ENCODE measurements around the gene P3H3.

DNA sequence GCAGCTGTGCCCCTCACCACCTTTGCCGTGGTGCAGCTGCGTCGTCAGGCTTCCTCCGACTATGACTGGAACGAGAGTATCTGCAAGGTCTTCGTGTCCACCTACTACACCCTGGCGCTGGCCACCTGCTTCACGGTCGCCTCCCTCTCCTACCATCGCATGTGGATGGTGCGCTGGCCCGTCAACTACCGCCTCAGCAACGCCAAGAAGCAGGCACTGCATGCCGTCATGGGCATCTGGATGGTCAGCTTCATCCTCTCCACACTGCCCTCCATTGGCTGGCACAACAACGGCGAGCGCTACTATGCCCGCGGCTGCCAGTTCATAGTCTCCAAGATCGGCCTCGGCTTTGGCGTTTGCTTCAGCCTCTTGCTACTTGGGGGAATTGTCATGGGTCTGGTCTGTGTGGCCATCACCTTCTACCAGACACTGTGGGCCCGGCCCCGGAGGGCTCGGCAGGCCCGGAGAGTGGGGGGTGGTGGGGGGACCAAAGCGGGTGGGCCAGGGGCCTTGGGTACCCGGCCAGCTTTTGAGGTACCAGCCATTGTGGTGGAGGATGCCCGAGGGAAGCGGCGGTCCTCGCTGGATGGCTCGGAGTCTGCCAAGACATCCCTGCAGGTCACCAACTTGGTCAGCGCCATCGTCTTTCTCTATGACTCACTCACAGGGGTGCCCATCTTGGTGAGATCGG lies 4.0 kb upstream of the P3H3 start:
- TF ChIP-seq, protein P1, sequence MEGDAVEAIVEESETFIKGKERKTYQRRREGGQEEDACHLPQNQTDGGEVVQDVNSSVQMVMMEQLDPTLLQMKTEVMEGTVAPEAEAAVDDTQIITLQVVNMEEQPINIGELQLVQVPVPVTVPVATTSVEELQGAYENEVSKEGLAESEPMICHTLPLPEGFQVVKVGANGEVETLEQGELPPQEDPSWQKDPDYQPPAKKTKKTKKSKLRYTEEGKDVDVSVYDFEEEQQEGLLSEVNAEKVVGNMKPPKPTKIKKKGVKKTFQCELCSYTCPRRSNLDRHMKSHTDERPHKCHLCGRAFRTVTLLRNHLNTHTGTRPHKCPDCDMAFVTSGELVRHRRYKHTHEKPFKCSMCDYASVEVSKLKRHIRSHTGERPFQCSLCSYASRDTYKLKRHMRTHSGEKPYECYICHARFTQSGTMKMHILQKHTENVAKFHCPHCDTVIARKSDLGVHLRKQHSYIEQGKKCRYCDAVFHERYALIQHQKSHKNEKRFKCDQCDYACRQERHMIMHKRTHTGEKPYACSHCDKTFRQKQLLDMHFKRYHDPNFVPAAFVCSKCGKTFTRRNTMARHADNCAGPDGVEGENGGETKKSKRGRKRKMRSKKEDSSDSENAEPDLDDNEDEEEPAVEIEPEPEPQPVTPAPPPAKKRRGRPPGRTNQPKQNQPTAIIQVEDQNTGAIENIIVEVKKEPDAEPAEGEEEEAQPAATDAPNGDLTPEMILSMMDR (IDR thresholded peaks at IDR 0.05; ENCODE audit: low read depth, low read length): no peak
- TF ChIP-seq EZH2phosphoT487 (IDR thresholded peaks at IDR 0.05; ENCODE audit: low read depth): no peak

All from OCI-LY3 (cell line).